GM23248 (cell line): ENCODE results near the gene NCAPG.

Experiments used
- EZH2 ChIP-seq: fragments of 200-600 bp; sonication (generic); IDR thresholded peaks from 2 replicates; pipeline ENCODE4 v1.6.1; 2018; ENCODE audit warnings: antibody characterized with exemption, mild to moderate bottlenecking; ENCODE audit not compliant: insufficient read depth, poor library complexity, severe bottlenecking
- EZH2phosphoT487 ChIP-seq: fragments of 200-600 bp; sonication (generic); IDR thresholded peaks from 2 replicates; pipeline ENCODE4 v1.6.1; 2018; ENCODE audit warnings: antibody characterized with exemption, moderate library complexity, mild to moderate bottlenecking, low read depth; ENCODE audit not compliant: insufficient read depth

DNA sequence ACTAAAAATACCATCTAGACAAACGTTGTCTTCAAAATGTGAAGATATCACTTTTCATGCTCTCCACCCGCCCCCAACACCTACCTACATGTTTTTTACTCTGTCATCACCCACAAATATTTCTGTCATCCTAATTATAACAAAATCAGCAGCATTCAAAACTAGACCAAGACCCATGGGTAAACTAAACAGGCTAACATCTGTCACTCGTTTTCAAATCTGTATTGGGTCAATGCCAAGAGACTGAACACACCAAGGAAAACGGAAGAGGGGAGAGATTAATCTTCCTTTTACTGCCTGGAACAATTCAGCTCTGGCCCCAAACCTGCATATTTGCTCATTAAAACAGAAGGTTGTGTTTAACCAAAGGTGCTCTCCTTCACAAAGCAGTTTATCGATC, 46.8 kb upstream of the NCAPG start:
- no peak for TF ChIP-seq EZH2
- TF ChIP-seq EZH2phosphoT487: no peak
